DOHH2 (cell line): Measurements from ENCODE around the gene LRRC4C.

Source experiments
- H3F3A ChIP-seq: fragments of 200-600 bp; sonication (generic), shearing (Covaris generic); 2 replicates; pipeline ENCODE4 v1.6.0; 2016; ENCODE audit warnings: antibody characterized with exemption, mild to moderate bottlenecking; ENCODE audit not compliant: control insufficient read depth, insufficient read depth
- H3K27ac ChIP-seq: fragments of 200-600 bp; sonication (generic); 2 replicates; pipeline ENCODE4 v1.5.1; 2014; ENCODE audit warnings: low read depth, mild to moderate bottlenecking, low read length, moderate library complexity
- H3K27me3 ChIP-seq: fragments of 200-600 bp; sonication (generic); 2 replicates; pipeline ENCODE4 v1.6.1; 2014; ENCODE audit warnings: mild to moderate bottlenecking, low read length, mixed read lengths; ENCODE audit not compliant: control insufficient read depth
- H3K36me3 ChIP-seq: fragments of 200-600 bp; sonication (generic); 2 replicates; pipeline ENCODE4 v1.6.1; 2014; ENCODE audit warnings: mild to moderate bottlenecking, low read length, moderate library complexity, mixed read lengths; ENCODE audit not compliant: control insufficient read depth
- H3K4me1 ChIP-seq: fragments of 200-600 bp; sonication (generic); 2 replicates; pipeline ENCODE4 v1.6.1; 2014; ENCODE audit warnings: mild to moderate bottlenecking, low read length, mixed read lengths; ENCODE audit not compliant: control insufficient read depth
- H3K4me2 ChIP-seq: fragments of 200-600 bp; sonication (generic); 2 replicates; pipeline ENCODE4 v1.6.0; 2014; ENCODE audit warnings: mild to moderate bottlenecking, low read length, moderate library complexity
- H3K4me3 ChIP-seq: fragments of 200-600 bp; sonication (generic); 2 replicates; pipeline ENCODE4 v1.5.1; 2014; ENCODE audit warnings: mild to moderate bottlenecking, low read length, mixed read lengths
- H3K79me2 ChIP-seq: fragments of 200-600 bp; sonication (generic); 2 replicates; pipeline ENCODE4 v1.6.1; 2014; ENCODE audit warnings: mild to moderate bottlenecking, low read length, mixed read lengths; ENCODE audit not compliant: control insufficient read depth
- H3K9me2 ChIP-seq: fragments of 200-600 bp; sonication (generic); replicated peaks from 2 replicates; pipeline ENCODE4 v1.6.1; 2014; ENCODE audit warnings: mild to moderate bottlenecking, low read length, mixed read lengths; ENCODE audit not compliant: control insufficient read depth
- H3K9me3 ChIP-seq: fragments of 200-600 bp; sonication (generic); 2 replicates; pipeline ENCODE4 v1.6.1; 2014; ENCODE audit warnings: antibody characterized with exemption, low read length, mixed read lengths; ENCODE audit not compliant: control insufficient read depth, insufficient read depth
- H4K20me1 ChIP-seq: fragments of 200-600 bp; sonication (generic); 2 replicates; pipeline ENCODE4 v1.6.0; 2014; ENCODE audit warnings: low read depth, mild to moderate bottlenecking, antibody characterized with exemption, low read length, moderate library complexity; ENCODE audit not compliant: control insufficient read depth, insufficient read depth
- CTCF ChIP-seq: fragments of 200-600 bp; sonication (generic); IDR thresholded peaks from one replicate; pipeline ENCODE4 v1.5.1; 2014; ENCODE audit warnings: antibody characterized with exemption, mild to moderate bottlenecking, low read depth, low read length; ENCODE audit not compliant: poor library complexity, severe bottlenecking
- EZH2phosphoT487 ChIP-seq: fragments of 200-600 bp; sonication (generic); IDR thresholded peaks from 2 replicates; pipeline ENCODE4 v1.6.1; 2017; ENCODE audit warnings: borderline replicate concordance, mild to moderate bottlenecking, antibody characterized with exemption, low read length, moderate library complexity, mixed read lengths

The LRRC4C gene

GRCh38 chr11:41250408-41250935, 209.0 kb downstream of the LRRC4C start:
- no peaks in the 10 kb centered on the region for H3F3A ChIP-seq
- H3K27ac ChIP-seq = no peak overlapping the region
- no peak overlapping the region for H3K4me2 ChIP-seq
- no peaks in the 10 kb centered on the region; the same call in 1 of the 2 replicates for H3K9me3 ChIP-seq
- H3K27me3 ChIP-seq = no peaks in the 10 kb centered on the region
- no peaks in the 10 kb centered on the region for H4K20me1 ChIP-seq
- no peaks in the 10 kb centered on the region for H3K36me3 ChIP-seq
- H3K4me3 ChIP-seq = no peak overlapping the region
- TF ChIP-seq CTCF (no peak), EZH2phosphoT487 (no peak)
- no peaks in the 10 kb centered on the region for H3K4me1 ChIP-seq
- H3K79me2 ChIP-seq = no peaks in the 10 kb centered on the region
- no peaks in the 10 kb centered on the region for H3K9me2 ChIP-seq

GRCh38 chr11:41247621-41248020, 211.8 kb downstream of the LRRC4C start:
- Histone ChIP-seq H4K20me1 (no peaks in the 10 kb centered on the region), H3K9me3 (no peaks in the 10 kb centered on the region; the same call in 1 of the 2 replicates), H3K9me2 (no peaks in the 10 kb centered on the region), H3K4me1 (no peaks in the 10 kb centered on the region), H3K27me3 (no peaks in the 10 kb centered on the region), H3F3A (no peaks in the 10 kb centered on the region), H3K4me3 (no peak overlapping the region), H3K79me2 (no peaks in the 10 kb centered on the region), H3K36me3 (no peaks in the 10 kb centered on the region), H3K27ac (no peak overlapping the region), H3K4me2 (no peak overlapping the region)
- TF ChIP-seq CTCF = no peak
- TF ChIP-seq EZH2phosphoT487 = no peak

- H3K9me3 ChIP-seq = no peaks in the 10 kb centered on the region; the same call in 1 of the 2 replicates
- no peak overlapping the region for H3K4me3 ChIP-seq
- TF ChIP-seq EZH2phosphoT487 (no peak), CTCF (no peak)
- H3K27ac ChIP-seq = no peak overlapping the region
- no peaks in the 10 kb centered on the region for H3K27me3 ChIP-seq
- H3K36me3 ChIP-seq = no peaks in the 10 kb centered on the region
- no peaks in the 10 kb centered on the region for H3F3A ChIP-seq
- H3K9me2 ChIP-seq = no peaks in the 10 kb centered on the region
- H3K79me2 ChIP-seq = no peaks in the 10 kb centered on the region
- no peaks in the 10 kb centered on the region for H3K4me1 ChIP-seq
- no peaks in the 10 kb centered on the region for H4K20me1 ChIP-seq
- H3K4me2 ChIP-seq = no peak overlapping the region
Measured at GRCh38 chr11:41246399-41246745, 213.1 kb downstream of the LRRC4C start.
